Stimulated activated CD4-positive, alpha-beta T cell treated with anti-CD3 and anti-CD28 coated beads, Interleukin-1b, Interleukin-23, amount 100 ng/mL, for 48 hours (primary cell): Measurements from ENCODE around the gene ADIPOR2.
"Not testable (repeated sequence)": the region's sequence is repeated elsewhere in the genome, so short reads cannot be mapped to it uniquely, and the experiment has no call there.

ENCODE experiments used
- DNase-seq: peaks from one replicate; pipeline ENCODE4 v3.0.0-alpha.2; 2020

The ADIPOR2 gene

DNA sequence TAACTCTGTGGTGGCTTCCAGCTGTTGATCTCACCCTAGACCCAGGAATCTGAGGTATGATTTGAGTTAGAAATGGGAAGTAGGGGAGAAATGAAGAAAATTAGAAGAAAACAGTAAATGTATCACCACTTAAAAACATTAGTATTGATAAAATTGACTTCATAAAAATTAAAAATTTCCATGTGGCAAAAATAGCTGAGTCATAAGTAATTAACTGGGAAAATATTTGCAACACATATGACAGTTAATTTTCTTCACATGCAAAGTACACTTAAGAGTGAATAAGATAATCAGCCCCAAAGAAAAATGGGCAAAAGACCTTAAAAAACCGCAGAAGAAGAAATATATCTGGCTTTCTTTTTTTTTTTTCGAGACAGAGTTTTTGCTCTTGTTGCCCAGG is 25.5 kb upstream of the ADIPOR2 start:
- no peak for DNase-seq

DNA sequence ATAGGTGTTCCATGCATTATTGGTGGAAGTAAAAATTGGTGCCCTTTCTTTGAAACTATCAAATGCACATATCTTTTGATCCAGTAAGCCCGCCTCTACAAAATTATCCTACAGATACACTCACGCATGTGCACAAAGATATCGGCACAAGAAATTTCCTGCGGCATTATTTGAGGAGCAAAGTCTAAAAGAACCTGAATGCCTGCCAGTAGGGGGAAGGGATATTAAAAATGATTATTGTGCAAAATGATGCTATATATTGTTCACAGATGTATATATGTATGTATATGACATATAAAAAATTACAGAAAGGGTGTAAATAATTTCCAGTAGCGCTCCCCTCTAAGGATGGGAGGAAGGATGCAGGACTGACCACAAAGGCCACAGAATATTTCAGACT is 24.7 kb upstream of the ADIPOR2 start:
- DNase-seq = no peak

- DNase-seq = no peak
These were observed 24.1 kb upstream of the ADIPOR2 start for GRCh38 chr12:1666685-1667162.

- no peak for DNase-seq
These were observed 21.9 kb upstream of the ADIPOR2 start for GRCh38 chr12:1668833-1669543.

GRCh38 chr12:1670358-1671268 is 20.3 kb upstream of the ADIPOR2 start:
- no peak for DNase-seq

GRCh38 chr12:1676043-1676442 is 14.8 kb upstream of the ADIPOR2 start:
- DNase-seq = no peak

DNA sequence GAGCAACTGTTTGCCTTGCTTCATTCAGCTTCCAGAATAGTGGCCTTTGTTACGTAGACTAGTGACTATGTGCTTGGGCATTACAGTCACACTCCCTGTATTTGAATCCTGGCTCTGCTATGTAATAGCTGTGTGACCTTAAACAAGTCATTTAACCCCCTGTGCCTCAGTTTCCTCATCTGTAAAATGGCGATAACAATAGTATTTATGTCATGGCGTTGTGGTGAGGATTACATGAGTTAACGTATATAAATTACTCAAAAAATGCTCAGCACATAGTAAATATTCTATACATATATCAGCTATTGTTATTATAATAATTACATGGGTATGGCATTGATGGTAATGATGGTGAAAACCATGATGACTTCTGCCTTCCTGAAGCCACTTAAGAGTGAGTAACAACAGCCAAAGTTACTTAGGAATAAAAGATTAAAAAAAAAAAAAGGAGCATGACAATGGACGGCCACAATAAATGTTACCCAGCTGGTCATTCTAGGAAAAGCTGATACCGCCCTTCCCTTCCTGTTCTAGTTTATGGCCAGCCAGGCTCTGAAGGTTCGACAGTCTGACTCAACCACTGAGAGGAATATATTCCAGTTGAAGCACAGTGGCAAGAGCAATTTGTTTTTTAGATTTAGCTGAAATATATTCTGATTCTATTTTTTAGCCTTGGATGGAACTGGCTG is 9.9 kb upstream of the ADIPOR2 start:
- no peak for DNase-seq

DNA sequence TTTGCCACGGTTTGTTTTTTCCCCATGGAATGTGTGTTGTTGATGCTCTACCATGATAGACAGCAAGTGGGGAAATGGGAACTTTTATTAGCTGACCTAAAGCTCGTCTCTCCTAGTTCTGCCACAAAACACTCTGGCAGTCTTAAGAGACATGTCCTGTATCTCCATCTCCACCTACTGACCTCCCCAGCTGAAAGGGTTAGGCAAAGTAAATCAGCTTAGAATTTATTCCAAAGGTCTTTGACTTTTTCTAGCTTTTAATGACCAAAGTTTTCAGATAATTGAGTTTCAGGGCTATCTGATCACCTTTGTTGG is 9.4 kb upstream of the ADIPOR2 start:
- no peak for DNase-seq

DNA sequence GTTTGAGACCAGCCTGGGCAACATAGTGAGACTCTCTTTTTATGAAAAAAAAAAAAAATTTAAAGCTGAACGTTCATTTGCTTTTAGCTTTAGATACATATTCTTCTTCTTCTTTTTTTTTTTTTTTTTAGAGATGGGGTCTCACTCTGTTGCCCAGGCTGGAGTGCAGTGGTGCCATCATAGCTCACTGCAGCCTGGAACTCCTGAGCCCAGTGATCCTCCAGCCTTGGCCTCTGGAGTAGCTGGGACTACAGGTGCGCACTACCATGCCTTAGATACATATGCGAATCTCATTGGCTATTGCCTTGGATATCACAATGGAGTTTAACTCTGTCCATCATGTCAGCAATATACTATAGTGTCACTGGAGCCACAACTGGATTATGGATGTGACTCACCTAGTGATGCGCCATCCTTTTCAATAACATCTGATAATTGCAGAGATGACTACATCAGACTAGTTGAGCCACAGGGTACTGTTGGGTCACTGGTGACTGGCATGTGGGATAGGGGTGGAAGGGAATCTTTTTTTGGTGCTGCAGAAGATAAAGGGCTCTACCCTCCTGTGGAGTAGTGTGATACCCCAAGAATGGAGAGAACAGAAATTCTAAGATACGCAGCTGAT is 2.7 kb upstream of the ADIPOR2 start:
- peak; percentile 4 for DNase-seq

DNA sequence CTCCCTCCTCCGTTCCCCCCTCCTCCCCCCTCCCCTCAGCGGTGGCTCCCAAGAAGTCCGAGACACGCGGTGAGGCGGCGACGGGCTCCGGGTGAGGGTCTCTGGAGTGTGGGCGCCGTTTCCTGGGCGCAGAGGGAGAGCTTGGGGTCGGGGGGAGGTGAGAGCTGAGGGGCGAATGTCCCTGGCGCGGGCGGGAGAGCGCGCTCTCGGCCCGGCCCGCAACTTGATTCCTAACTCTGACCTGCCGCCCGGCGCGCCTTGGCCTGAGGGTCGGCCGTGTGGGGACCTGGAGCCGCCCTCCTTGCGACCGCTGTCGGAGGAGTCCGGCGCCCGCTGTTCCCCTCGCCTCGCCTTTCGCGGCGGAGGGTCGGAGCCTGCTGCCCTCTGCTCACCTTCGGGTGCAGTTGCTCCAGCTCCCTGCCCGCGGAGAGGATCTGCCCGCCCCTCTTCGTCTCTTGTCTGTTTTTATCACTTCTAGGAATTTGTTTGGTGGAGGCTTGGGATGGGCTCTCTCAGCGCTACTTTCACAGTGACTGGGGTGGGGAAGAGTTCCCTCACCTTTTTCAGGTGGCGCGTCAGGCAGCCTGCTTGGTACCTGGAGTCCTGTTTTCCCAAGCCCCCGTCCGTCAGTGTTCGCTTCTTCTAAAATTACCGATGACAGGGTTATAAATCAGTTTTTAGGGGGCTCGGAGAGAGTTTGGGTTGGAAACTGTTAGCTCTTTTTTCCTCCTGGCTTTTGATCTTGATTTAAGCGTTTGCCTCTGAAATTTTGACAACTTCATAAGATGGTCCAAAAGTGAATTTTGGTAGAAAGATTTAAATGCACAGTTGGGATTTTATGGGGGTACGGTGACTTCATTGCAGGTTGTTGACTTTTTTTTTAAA is 495 bp downstream of the ADIPOR2 start:
- peak; percentile 12 for DNase-seq

DNA sequence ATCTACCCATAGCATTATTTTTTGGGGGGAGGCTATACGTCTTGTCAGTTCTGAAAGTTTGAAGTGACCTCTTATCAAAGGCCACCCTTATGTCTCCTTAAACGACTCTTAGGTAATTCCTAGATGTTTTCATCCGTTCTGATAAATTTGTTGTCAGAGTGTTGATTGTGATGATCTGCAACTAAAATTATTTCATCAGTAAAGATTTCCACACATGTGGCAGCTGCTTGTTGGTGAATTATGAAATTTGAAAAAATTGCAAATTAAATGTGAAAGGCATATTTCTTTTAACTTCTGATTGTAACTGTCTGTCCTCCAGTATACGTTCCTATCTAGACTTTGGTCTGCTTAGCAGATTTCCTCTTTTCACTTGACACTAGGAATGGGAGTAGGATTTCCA is 1.4 kb downstream of the ADIPOR2 start:
- no peak for DNase-seq

GRCh38 chr12:1692895-1693610 is 2.2 kb downstream of the ADIPOR2 start:
- no peak for DNase-seq

DNA sequence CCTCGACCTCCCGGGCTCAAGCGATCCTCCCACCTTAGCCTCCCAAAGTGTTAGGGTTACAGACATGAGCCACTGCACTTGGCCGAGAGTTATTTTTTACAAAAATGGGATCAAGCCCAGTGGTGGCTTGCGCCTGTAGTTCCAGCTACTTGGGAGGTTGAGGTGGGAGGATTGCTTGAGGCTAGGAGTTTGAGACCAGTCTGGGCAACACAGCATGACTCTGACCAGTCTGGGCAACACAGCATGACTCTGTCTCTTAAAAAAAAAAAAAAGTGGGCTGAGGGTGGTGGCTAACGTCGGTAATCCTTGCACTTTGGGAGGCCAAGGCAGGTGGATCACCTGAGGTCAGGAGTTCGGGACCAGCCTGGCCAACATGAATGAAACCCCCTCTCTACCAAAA is 4.2 kb downstream of the ADIPOR2 start:
- DNase-seq = not testable (repeated sequence)

DNA sequence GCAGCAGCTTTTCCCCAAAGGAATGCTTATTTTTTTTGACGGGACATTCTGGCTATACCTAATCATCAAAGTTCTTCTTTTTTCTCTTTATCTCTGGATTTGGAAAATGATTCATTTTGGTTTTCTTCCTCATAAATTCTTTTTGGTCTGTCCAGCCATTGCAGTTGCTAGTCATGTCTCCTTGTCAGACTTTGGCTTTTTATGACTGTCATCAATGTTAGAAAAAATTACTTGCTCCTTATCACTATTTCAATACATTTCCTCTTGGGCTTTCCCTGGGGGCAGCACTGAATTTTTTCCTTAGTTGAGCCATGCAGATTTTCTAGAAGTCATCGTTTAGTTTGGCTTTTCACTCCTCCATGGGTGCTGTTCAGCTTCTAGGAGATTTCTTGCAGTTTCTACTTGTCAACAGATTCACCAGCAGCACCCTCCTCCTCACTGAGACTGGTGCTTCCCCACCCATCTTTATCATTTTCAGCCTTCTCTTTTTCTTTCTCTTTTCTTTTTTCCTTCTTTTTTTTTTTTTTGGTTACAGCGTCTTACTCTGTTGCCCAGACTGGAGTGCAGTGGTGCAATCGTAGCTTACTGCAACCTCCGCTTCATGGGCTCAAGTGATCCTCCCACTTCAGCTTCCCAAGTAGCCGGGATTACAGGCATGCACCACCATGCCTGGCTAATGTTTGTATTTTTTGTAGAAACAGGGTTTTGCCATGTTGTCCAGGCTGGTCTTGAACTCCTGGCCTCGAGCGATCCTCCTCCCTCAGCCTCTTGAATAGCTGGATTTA is 5.2 kb downstream of the ADIPOR2 start:
- no peak for DNase-seq

DNA sequence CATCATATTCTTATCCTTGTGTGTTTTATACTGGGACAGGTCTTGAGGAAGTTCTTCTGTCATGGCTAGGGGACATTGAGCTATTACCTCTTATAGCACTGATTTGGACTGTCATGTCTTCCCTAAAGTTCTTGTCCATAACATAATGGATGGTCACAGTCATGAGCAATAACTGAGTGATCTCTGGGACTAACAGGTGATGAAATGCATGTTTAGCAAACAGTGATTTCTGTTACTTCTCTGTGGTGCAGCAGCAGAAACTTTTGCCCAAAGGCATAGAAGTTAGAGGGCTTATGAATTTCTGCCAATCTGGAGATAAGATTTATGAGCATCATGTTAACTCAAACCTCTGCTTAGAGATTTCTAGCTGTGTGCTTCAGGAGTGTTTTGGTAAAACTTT is 5.9 kb downstream of the ADIPOR2 start:
- DNase-seq = no peak

DNA sequence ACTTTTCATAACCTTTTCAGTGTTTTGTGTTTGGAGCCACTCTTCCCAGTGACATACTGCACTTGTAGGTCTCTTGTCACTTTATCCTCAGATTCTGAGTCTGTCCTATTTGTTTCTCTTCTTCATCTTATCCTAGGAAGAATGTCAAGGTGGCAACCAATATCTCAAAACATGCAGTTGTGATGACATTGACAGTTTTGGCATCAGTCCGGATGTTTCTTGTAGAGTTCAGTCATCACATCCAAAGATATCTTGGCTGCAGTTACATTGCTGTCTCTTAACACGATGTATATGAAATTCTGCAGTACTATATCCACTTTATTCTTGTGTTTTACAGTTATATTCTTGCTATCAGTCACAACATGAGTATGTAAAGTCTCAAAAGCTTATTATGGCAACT is 6.4 kb downstream of the ADIPOR2 start:
- DNase-seq = no peak

GRCh38 chr12:1698720-1699119 is 7.8 kb downstream of the ADIPOR2 start:
- DNase-seq = no peak

- DNase-seq = no peak
These were observed 11.8 kb downstream of the ADIPOR2 start for GRCh38 chr12:1702713-1703112.

- DNase-seq = no peak
These were observed 13.2 kb downstream of the ADIPOR2 start for GRCh38 chr12:1703771-1704722.
